CD4-positive, alpha-beta T cell treated with Interleukin-4 for 4 hours (primary cell): Measurements from ENCODE around the gene CPEB4.

ENCODE experiments used
- DNase-seq: peaks from one replicate; pipeline ENCODE4 v3.0.0-alpha.2; 2020

CPEB4 gene

GRCh38 chr5:173988554-173989431 is 100.6 kb downstream of the CPEB4 start, which contains the start of gene C5orf47:
TSS of gene C5orf47 (plus strand) at chr5:173989170. CDS start at chr5:173989264, 94 bp downstream.
- DNase-seq, result no peak

GRCh38 chr5:173989432-173990082 is 101.4 kb downstream of the CPEB4 start:
- DNase-seq, result no peak

GRCh38 chr5:173997331-173997730 is 109.2 kb downstream of the CPEB4 start:
- no peak for DNase-seq

- DNase-seq, result no peak
Measured at GRCh38 chr5:173998531-173998930, 110.4 kb downstream of the CPEB4 start.

GRCh38 chr5:174000076-174000475 is 111.9 kb downstream of the CPEB4 start:
- no peak for DNase-seq

GRCh38 chr5:174003795-174004194 is 115.6 kb downstream of the CPEB4 start:
- DNase-seq, result no peak

GRCh38 chr5:174008922-174009321 is 120.8 kb downstream of the CPEB4 start:
- DNase-seq, result no peak

- DNase-seq, result no peak
Measured at GRCh38 chr5:174010365-174010764, 122.2 kb downstream of the CPEB4 start.

- no peak for DNase-seq
Measured at GRCh38 chr5:174011441-174011840, 123.3 kb downstream of the CPEB4 start.
